RCC 7860 (cell line): ENCODE measurements around the gene ADAMTS12.
"Not testable (repeated sequence)": the region's sequence is repeated elsewhere in the genome, so short reads cannot be mapped to it uniquely, and the experiment has no call there.

Experiments
- DNase-seq: peaks from one replicate; pipeline ENCODE4 v3.0.0-alpha.2; 2015; ENCODE audit warnings: low spot score
- FAIRE-seq: peaks from 2 replicates; lab custom pipeline; 2012; peaks lifted over from hg19 to GRCh38; lab: Jason Lieb, UNC

ADAMTS12 gene

DNA sequence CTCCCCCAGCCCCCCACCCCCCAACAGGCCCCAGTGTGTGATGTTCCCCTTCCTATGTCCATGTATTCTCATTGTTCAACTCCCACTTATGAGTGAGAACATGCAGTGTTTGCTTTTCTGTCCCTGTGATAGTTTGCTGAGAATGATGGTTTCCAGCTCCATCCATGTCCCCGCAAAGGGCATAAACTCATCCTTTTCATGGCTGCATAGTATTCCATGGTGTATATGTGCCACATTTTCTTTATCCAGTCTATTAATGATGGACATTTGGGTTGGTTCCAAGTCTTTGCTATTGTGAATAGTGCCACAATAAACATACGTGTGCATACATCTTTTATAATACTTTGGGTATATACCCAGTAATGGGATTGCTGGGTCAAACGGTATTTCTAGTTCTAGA lies 23.1 kb upstream of the ADAMTS12 start:
- FAIRE-seq, result not testable (repeated sequence)

DNA sequence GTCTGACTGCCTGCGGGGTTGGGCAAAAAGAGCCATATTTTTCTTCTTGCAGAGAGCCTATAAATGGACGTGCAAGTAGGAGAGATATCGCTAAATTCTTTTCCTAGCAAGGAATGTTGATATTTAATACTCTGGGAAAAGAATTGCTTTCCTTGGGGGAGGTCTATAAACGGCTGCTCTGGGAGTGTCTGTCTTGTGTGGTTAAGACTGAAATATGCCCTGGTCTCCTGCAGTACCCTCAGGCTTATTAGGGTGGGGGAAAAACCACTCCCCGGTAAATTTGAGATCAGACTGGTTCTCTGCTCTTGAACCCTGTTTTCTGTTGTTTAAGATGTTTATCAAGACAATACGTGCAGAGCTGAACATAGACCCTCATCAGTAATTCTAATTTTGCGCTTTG lies 14.5 kb upstream of the ADAMTS12 start:
- not testable (repeated sequence) for FAIRE-seq, DNase-seq

More for the DNA sequence above, 23.1 kb upstream of the ADAMTS12 start:
- not testable (repeated sequence) for DNase-seq

DNA sequence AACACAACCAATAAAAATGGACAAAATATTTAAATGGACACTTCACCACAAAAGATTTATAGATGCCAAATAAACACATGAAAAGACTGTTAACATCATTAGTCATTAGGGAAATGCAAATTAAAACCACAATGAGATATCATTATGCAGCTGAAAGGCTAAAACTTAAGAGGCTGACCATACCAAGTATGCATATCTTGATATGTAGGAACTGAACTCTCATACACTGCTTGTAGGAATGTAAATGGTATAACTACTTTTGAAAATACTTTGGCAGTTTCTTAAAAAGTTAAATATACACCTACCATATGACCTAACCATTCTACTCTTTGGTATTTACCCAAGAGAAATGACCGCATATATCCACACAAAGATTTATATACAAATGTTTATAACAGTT lies 13.6 kb upstream of the ADAMTS12 start:
- FAIRE-seq, result no peak

DNA sequence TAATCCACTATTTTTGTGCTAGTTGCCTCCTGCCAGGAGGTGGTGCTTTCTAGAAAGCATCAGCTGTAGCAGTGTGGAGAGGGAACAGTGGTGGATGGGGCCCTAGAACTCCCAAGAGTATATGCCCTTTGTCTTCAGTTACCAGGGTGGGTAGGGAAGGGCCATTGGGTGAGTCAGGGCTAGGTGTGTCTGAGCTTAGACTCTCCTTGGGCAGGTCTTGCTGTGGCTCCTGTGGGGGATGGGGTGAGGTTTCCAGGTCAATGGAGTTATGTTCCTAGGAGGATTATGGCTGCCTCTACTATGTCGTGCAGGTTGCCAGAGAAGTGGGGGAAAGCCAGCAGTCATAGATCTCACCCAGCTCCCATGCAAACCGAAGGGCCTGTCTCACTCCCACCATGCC lies 11.3 kb upstream of the ADAMTS12 start:
- no peak for FAIRE-seq
- no peak for DNase-seq

More for the DNA sequence above, 13.6 kb upstream of the ADAMTS12 start:
- no peak for DNase-seq

DNA sequence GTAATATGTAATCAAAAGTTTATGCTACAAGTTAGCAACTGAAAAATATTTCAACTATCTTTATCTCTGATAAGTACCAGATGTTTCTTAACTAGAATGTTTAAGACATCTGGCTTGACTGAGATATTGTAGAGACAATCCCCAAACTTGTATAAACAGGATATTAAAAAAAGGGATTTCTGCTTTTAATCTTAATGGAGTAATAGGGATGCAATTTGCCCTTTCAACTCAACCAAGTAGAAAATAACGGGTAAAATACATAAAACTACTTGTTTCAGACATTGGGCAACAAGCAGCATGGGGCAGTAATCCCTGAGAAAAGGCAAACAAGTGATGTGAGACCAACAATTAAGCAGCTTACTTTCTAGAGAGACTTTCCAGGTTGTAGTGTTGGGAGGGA lies 9.4 kb upstream of the ADAMTS12 start:
- FAIRE-seq (no peak), DNase-seq (no peak)

DNA sequence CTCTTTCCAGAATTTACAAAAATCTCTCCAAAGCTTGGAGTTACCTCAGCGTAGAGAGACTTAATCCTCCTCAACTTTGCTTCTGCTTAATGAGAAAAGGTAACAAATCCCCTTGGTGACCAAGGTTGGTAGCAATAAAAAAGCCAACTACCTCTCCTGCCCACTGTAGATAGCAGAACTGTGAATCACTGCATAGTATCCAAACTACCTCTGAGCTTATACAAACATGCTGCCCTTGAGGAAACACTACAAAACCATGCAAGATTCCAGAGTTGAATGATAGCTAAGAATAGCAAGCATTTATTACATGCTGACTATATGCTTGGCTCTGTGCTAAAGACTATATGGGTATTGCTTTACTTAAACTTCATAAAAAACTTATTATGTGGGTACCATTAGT lies 2.8 kb upstream of the ADAMTS12 start:
- FAIRE-seq (no peak), DNase-seq (peak; percentile 44)

DNA sequence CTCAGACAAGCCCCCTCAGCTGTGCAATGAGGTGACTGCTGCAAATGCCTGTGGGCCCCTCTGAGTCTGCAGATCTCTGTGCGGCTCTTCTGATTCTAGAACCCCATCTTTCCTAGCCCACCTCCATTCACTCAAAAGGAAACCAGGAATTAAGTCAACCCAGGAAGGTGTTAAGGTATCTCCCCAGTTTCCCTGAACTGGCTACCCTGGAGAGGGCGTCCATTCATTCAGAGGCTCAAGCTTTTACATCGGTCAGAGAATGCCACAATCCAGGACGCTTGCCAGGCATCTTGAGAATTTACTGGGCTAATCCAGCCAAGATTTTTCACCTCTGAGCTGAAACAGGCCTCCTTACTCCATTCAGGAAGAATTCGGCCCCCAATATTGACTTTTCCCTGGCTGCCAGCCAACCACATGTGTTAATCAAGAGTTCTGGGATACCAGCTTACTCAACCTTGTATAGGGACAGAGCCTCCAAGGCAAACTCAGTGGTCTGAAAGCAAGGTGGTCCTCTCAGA lies 889 bp upstream of the ADAMTS12 start:
- FAIRE-seq (no peak), DNase-seq (no peak)

DNA sequence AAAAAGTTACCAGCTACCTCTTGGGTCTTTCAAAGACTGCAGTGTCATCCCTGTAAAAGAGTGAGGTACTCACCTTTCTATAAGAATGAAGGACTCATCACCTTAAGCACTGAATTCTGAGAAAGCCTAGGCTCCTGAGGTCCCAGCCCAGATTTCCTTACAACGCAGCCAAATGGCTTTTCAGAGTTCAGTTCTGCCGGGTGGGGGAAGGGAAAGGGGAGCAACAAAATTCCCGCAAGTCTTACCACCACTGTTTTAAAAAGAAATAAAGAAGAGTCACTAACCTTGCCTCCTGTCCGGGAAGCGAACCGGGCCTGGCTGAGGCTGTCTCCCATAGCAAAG lies 373 bp downstream of the ADAMTS12 start:
- no peak for DNase-seq
- no peak for FAIRE-seq

DNA sequence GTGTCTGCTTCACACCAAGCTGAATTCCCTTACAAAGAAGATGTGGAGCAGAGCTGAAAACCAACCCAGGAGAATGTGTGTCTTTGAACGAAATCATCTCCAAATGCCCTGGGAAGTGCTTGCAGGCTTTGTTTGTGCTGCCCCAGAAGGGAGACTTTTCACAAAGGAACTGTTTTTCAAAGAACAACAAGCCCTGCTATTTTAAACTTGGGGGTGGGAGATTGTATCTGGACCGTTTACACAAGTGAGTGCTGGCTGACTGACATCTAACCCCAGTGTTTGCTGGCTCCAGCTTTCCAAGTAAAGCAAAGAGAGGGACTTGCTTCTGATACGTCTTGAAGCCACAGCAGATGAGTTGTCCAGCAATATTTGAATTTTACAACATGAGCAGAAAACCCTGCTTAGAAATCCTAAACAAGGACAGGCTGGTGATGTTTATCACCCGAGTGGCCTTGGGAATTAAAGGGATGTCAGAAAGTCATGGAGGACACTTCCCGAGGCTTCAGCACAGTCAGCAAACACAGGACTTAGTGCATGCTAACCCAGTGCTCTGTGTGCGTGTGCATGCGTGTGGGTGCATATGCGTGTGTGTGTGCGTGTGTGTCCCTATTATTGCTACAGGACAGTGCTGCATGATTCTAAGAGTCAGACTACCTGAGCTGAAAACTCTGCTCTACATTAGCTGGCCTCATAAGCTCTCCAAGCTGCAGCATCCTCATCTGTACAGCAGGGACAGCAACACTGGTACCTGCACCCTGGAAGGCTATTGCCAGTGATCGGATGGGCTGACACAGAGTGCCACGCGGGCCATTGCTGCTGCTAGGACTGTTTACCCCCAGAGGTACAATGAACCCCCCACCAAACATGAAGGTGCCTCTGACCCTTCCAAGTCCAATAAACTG lies 1.4 kb downstream of the ADAMTS12 start:
- DNase-seq (no peak), FAIRE-seq (no peak)

DNA sequence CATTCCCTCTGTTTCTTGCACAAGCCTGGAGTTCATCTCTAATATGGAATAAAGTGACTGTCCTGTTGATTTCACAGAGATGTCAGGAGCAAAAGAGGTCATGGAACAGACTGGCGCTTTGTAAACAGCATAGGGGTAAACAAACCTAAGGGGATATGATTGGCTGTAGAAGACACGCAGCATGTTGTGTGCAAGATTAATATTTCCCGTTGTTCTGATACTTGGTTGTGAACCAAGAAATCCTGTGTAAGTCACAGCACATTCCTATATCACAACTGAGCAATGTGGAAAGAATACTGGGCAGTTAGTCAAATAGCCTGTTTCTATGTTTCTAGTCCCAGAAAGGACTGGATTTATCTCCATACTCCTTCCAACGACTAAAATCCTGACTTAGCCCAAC lies 3.2 kb downstream of the ADAMTS12 start:
- DNase-seq (no peak), FAIRE-seq (no peak)

DNA sequence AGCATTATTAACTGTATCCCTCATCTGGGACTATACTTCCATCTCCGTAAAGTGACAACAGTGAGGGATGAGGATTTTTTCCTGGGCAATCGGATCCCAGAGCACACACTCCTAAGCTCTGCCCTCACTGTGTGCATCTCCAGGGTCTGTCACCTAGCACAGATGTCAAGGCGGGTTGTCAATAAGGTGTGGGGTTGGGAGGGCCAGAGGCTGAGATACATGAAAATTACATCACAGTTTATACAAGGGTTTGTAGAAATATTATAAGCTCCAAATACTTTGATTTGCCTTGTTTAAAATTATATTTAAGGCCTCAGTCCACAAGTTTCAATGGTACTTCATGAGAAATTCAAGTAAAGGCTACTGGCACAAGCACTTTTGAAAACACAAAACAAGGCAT lies 4.5 kb downstream of the ADAMTS12 start:
- no peak for FAIRE-seq
- DNase-seq, result no peak

DNA sequence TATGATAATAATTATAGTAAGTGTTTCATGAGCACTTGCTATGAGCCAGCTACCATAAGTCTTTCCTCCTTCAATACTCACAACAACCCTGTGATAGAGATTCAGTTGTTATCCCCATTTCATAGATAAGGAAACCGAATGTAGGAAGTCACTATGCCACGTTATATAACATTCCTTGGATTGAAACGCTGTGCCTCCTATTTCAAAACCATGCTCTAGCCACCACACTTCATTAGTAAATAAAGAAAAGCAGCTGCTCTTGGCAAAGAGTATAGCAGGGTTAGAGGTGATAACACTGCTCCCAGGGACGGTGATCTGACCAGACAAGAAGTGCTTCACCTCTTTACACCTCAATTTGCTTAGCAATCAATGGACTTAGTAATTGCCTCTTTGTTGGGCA lies 5.5 kb downstream of the ADAMTS12 start:
- DNase-seq (no peak), FAIRE-seq (no peak)

DNA sequence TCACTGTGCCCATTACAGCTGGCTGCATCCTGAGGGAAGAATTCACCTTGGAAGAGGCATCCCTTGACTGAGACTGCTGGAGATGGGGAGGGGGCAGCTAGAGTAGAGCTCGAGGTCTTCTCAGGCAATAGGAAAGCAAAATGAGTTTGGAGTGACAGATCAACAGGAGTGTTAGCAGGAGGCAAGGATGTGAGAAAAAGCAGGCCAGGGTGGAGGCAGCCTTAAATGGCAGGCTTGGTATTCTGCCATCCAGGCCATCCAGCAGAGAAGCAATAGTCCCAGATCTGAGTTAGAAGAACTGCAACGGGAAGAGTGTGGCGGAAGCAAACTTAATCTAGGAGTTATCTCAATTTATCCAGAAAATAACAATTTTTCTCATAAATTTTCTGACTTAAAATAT lies 6.1 kb downstream of the ADAMTS12 start:
- no peak for FAIRE-seq
- DNase-seq, result no peak

DNA sequence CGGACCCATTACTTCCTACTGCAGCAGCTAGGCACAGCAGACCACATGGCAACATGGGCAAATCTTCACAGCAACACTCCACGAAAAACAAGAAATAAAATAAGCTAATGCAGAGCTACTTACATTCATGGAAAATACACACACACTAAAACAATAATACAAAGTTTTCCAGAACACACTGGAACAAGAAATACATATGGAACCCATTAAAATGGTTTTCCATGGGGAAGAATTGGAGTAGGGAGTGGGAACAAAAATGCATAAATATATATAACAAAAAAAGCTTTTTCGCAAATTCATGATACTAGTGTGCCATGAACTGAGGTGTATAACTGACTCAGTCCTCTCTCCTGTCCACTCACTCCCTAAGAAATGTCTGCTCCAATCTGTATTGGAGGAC lies 8.3 kb downstream of the ADAMTS12 start:
- no peak for DNase-seq
- FAIRE-seq, result no peak

DNA sequence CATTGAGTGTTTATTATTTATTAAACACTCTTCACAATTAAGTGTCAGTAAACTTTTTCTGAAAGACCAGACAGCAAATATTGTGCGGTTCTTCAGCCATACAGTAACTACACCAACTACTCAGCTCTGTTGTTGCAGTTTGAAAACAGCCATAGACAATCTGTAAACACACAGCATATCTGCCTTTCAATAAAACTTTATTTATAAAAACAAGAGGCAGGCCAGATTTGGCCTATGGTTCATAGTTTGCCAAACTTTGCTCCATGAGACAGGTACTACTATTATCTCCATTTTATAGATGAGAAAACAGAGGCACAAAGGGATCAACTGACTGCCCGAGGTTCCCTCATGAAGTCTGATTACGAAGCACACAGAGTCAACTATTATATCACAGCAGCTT lies 11.5 kb downstream of the ADAMTS12 start:
- no peak for FAIRE-seq

DNA sequence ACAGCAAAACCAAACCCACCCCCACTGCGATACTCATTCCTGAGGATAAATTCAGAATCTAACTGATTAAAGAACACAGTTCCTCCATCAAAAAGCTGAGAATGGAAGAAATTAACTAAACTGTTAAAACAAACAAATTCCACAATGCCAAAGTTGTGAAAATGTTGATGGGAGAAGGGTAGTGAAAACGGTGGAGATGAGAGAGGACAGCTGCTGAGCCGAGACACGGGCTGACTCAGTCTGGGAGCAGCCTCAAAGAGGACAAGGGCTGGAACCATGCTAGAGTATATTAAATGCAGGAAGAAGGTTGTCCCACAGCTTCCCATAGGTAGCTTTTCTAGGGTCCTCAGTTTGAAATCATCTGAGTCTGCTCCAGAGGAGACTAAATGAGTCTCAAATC lies 14.3 kb downstream of the ADAMTS12 start:
- no peak for DNase-seq
- FAIRE-seq, result no peak

More for the DNA sequence above, 11.5 kb downstream of the ADAMTS12 start:
- no peak for DNase-seq

DNA sequence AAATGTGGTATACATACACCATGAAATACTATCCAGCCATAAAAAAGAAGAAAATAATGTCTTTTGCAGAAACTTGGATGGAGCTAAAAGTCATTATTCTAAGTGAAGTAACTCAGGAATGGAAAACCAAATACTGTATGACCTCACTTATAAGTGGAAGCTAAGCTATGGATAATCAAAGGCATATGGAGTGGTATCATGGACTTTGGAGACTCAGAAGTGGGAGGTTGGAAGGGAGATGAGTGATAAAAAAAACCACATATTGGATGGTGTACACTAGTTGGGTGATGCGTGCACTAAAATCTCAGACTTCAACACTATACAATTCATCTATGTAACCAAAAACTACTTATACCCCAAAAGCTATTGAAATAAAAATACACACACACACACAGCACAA lies 24.5 kb downstream of the ADAMTS12 start:
- no peak for DNase-seq
- no peak for FAIRE-seq

DNA sequence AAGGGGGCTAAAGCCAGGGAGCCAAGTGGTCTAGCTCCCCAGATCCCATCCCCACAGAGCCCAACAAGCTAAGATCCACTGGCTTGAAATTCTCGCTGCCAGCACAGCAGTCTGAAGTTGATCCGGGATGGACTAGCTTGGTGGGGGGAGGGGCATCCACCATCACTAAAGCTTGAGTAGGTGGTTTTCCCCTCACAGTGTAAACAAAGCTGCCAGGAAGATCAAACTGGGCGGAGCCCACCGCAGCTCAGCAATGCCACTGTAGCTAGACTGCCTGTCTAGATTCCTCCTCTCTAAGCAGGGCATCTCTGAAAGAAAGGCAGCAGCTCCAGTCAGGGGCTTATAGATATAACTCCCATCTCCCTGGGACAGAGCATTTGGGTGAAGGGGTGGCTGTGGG lies 32.6 kb downstream of the ADAMTS12 start:
- FAIRE-seq, DNase-seq: not testable (repeated sequence)

DNA sequence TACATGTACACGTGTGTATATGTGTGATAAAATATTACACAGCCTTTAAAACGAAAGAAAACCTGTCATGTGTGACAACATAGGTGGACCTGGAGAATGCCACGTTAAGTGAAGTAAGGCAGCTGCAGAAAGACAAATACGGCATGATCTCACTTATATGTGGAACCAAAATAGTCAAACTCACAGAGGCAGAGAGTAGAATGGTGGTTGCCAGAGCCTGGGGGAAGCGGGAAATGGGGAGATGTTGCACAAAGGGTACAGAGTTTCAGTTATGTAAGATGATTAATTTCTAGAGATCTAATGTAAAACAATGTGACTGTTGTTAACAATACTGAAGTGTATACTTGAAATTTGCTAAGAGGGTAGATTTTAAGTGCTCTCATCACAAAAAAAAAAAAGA lies 34.8 kb downstream of the ADAMTS12 start:
- DNase-seq (no peak), FAIRE-seq (no peak)

DNA sequence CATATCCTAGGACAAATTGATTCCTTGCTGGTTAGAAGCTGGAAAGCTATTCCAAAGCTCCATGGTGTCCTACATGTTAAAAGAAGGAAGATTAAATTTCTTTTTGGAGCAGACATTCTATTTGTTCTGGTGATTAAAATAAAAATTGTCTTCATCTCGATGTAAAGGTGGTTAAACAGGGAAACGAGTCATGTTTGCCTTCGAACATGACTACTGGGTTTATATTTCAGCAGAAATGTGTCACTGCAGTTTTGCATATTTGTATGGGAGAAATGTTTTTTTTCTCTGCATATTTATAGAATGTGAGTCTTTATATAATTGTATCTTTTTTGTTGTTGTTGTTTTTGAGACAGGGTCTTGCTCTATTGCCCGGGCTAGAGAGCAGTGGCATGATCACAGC lies 36.4 kb downstream of the ADAMTS12 start:
- FAIRE-seq, result no peak
- DNase-seq, result no peak

DNA sequence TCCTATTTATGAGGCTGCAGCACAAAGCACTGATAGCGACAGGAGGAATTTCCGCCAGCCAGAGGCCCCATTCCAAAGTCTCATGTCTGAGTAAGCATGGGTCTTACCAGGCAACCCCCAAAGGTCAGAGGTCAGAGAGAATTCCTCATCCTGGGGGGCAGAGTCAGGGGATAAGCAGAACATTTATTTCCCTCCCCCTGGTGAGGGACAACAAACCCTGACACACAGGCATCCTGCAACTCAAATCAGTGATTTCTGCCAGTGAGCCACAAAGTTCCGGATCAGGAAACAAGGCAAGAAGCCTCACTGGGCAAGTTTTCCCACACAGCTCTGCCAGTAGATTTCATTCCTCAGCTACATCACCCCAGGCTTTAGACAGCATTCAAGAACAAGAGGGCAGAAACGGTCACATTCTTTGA lies 37.0 kb downstream of the ADAMTS12 start:
- DNase-seq, result peak; percentile 94
- FAIRE-seq, result peak; percentile 88

DNA sequence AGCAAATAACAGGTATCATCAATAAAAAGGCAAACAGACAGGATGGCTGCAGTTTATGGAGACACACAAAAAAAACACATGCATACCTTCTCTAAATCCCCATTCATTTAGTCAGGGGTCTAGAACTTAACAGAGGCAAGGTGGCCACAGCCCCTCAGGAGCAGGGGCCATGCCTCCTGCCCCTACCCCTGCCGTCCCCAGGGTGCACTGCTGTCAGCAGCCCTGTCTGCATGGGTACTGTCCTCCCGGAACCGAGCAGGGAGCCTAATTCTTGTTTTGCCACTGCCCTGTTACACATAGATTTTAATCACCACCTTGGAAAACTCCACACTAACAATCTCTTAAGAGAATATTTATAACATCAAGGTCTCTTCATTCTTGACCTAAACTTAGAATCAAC lies 39.0 kb downstream of the ADAMTS12 start:
- FAIRE-seq, result no peak

DNA sequence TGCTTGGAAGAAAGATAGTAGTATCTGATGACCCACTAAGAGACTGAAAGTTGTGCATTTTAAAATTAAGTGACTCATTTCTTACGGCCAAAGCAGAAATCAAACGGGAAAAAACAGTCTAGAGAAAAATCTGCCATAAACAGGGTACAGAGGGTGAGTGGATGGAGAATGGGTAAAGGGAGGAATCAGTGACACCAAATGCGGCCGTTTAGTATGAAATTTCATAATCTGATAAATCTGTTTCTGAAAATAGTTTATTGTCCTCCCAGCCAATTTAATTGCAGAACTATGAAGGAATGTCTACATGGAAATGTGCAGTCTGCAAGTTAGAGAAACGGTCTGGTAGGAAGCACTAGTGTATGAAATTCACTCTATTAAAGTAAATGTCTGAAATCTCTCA lies 39.5 kb downstream of the ADAMTS12 start:
- no peak for FAIRE-seq
- no peak for DNase-seq

More for the DNA sequence above, 39.0 kb downstream of the ADAMTS12 start:
- DNase-seq, result no peak
